K562 (cell line): ENCODE results near the gene ZNF692. TPM values are rescaled to one million over a fixed set of nuclear protein-coding genes. Genes with fewer than 3 reads are reported as not detected.
A peak's percentile ranks its signal among the peaks of the same experiment; 100 is the strongest.

Source experiments
- BCOR ChIP-seq: fragments of 450-650 bp; IDR thresholded peaks from 2 replicates; pipeline ENCODE4 v1.6.1; 2016
- PTRF ChIP-seq: fragments of 450-650 bp; IDR thresholded peaks from 2 replicates; pipeline ENCODE4 v1.6.1; 2016; ENCODE audit warnings: mild to moderate bottlenecking, missing genetic modification characterization, missing compliant biosample characterization
- SMARCC2 ChIP-seq: fragments of 450-650 bp; IDR thresholded peaks from 2 replicates; pipeline ENCODE4 v1.6.1; 2017; ENCODE audit warnings: antibody characterized with exemption, moderate library complexity, mild to moderate bottlenecking, low read depth
- YY1 ChIP-seq, 3 experiments: IDR thresholded peaks; 2 replicates each; pipeline ENCODE4 v1.6.1; 2011; ENCODE audit warnings: low read length in 2 of 3, mild to moderate bottlenecking in 2 of 3, moderate library complexity in 2 of 3, borderline replicate concordance in 1 of 3, control low read depth in 1 of 3, low read depth in 1 of 3; ENCODE audit not compliant: insufficient read depth in 3 of 3, insufficient replicate concordance in 2 of 3, control insufficient read depth in 1 of 3, insufficient read length in 1 of 3; ENCODE audit errors: extremely low read depth in 1 of 3
- ZNF12 ChIP-seq: sonication (generic); formaldehyde crosslinking; IDR thresholded peaks from 2 replicates; pipeline ENCODE4 v1.4.0; 2020; ENCODE audit warnings: mild to moderate bottlenecking, missing genetic modification reagents
- polyA plus RNA-seq, 8 experiments: library from polyadenylated mRNA; depleted of rRNA in 4 of 8; stranded (reverse) in 5 of 8; unstranded in 3 of 8; fragments of >200 nt; fragmentation: Nextera tagmentation in 2 of 8; fragmentation: Illumina TruSeq in 1 of 8; extraction: Ambion mirVana in 2 of 8; extraction: Trizol in 1 of 8; gene quantifications; 2 replicates each; pipeline versions ENCODE4 v1.2.1 to v1.2.3, GENCODE V29; 2011 to 2014; ENCODE audit warnings: inconsistent platforms in 1 of 8, missing spikeins in 1 of 8
- total RNA-seq, 7 experiments: library from RNA; depleted of rRNA in 6 of 7; stranded (reverse); fragments of >200 nt in 6 of 7; fragmentation: Illumina TruSeq in 2 of 7; extraction: Trizol in 2 of 7; gene quantifications; 2 replicates each; pipeline versions ENCODE4 v1.2.1 to v1.2.3, GENCODE V29; 2011 to 2021; ENCODE audit warnings: low replicate concordance in 1 of 7
- TF ChIP-seq, protein P1 (sequence below), 2 experiments: fragments of 450-650 bp; IDR thresholded peaks; 2 replicates each; pipeline ENCODE4 v1.6.1; 2018; ENCODE audit warnings: mild to moderate bottlenecking in 2 of 2, low read depth in 1 of 2; ENCODE audit not compliant: partially characterized antibody in 2 of 2
- TF ChIP-seq, protein P2 (sequence below), 3 experiments: fragments of 200-800 bp in 1 of 3; sonication (Bioruptor generic) in 1 of 3; sonication (generic) in 1 of 3; formaldehyde crosslinking in 1 of 3; IDR thresholded peaks; 2 replicates each; pipeline versions ENCODE4 v1.6.1 to v1.8.0; 2016 to 2022; ENCODE audit warnings: mild to moderate bottlenecking in 2 of 3, missing compliant biosample characterization in 2 of 3, missing genetic modification characterization in 2 of 3, missing genetic modification reagents in 1 of 3
- TF ChIP-seq, protein P3 (sequence below): fragments of 250-450 bp; sonication (Bioruptor Pico); IDR thresholded peaks from 2 replicates; pipeline ENCODE4 v1.5.0; 2020; ENCODE audit warnings: mild to moderate bottlenecking

ZNF692 gene
- total and polyA plus RNA-seq, 9 of the 15 experiments (the other 6 are each of a cell fraction or from before 2014, with no cell fraction given), result 8.4 to 143 (median 55.9) TPM

- TF ChIP-seq, protein P1, sequence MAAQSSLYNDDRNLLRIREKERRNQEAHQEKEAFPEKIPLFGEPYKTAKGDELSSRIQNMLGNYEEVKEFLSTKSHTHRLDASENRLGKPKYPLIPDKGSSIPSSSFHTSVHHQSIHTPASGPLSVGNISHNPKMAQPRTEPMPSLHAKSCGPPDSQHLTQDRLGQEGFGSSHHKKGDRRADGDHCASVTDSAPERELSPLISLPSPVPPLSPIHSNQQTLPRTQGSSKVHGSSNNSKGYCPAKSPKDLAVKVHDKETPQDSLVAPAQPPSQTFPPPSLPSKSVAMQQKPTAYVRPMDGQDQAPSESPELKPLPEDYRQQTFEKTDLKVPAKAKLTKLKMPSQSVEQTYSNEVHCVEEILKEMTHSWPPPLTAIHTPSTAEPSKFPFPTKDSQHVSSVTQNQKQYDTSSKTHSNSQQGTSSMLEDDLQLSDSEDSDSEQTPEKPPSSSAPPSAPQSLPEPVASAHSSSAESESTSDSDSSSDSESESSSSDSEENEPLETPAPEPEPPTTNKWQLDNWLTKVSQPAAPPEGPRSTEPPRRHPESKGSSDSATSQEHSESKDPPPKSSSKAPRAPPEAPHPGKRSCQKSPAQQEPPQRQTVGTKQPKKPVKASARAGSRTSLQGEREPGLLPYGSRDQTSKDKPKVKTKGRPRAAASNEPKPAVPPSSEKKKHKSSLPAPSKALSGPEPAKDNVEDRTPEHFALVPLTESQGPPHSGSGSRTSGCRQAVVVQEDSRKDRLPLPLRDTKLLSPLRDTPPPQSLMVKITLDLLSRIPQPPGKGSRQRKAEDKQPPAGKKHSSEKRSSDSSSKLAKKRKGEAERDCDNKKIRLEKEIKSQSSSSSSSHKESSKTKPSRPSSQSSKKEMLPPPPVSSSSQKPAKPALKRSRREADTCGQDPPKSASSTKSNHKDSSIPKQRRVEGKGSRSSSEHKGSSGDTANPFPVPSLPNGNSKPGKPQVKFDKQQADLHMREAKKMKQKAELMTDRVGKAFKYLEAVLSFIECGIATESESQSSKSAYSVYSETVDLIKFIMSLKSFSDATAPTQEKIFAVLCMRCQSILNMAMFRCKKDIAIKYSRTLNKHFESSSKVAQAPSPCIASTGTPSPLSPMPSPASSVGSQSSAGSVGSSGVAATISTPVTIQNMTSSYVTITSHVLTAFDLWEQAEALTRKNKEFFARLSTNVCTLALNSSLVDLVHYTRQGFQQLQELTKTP (IDR thresholded peaks at IDR 0.05; ENCODE audit: low read depth in 1 of 2, partially characterized antibody in 2 of 2), result no peak
- TF ChIP-seq YY1 (IDR thresholded peaks at IDR 0.05; ENCODE audit: borderline replicate concordance in 1 of 3, control insufficient read depth in 1 of 3, extremely low read depth in 1 of 3, insufficient read depth in 3 of 3, insufficient read length in 1 of 3, insufficient replicate concordance in 2 of 3, low read depth in 1 of 3, low read length in 2 of 3) (peak in 1 of 3 experiments; percentile 10), PTRF (tag) (no peak), SMARCC2 (no peak), BCOR (no peak), ZNF12 (CRISPR knock-in tag) (no peak)
- TF ChIP-seq, protein P2, sequence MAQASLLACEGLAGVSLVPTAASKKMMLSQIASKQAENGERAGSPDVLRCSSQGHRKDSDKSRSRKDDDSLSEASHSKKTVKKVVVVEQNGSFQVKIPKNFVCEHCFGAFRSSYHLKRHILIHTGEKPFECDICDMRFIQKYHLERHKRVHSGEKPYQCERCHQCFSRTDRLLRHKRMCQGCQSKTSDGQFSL (CRISPR knock-in tag; IDR thresholded peaks at IDR 0.05), result peak; percentile 94
- TF ChIP-seq, protein P2 (tag; IDR thresholded peaks at IDR 0.05), result peak in 1 of 2 experiments; percentile 87; a peak in 2 of 4 replicates
- TF ChIP-seq, protein P3, sequence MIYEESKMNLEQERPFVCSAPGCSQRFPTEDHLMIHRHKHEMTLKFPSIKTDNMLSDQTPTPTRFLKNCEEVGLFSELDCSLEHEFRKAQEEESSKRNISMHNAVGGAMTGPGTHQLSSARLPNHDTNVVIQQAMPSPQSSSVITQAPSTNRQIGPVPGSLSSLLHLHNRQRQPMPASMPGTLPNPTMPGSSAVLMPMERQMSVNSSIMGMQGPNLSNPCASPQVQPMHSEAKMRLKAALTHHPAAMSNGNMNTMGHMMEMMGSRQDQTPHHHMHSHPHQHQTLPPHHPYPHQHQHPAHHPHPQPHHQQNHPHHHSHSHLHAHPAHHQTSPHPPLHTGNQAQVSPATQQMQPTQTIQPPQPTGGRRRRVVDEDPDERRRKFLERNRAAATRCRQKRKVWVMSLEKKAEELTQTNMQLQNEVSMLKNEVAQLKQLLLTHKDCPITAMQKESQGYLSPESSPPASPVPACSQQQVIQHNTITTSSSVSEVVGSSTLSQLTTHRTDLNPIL, result 0 out of 2 replicates have a peak, but pooled peaks have one; percentile 29
Observed at GRCh38 chr1:248838357-248839167, 20.3 kb downstream of the ZNF692 start (continued).
